B cell (primary cell): ENCODE results near the gene AEBP2.

Experiments
- CTCF ChIP-seq: fragments of 200-600 bp; IDR thresholded peaks from one replicate; pipeline ENCODE4 v1.8.0; 2022; ENCODE audit warnings: antibody characterized with exemption, mild to moderate bottlenecking
- EZH2 ChIP-seq: IDR thresholded peaks from 2 replicates; pipeline ENCODE4 v1.6.1; 2012; ENCODE audit warnings: borderline replicate concordance, low read depth, mild to moderate bottlenecking, moderate library complexity, low read length; ENCODE audit not compliant: insufficient read depth, poor library complexity, severe bottlenecking

- no peak for TF ChIP-seq CTCF
- no peak for TF ChIP-seq EZH2
Observed at GRCh38 chr12:19462406-19462805, 23.1 kb downstream of the AEBP2 start.
